Stimulated activated CD4-positive, alpha-beta T cell treated with anti-CD3 and anti-CD28 coated beads, Interleukin-12 subunit alpha, Interleukin-12 subunit beta, amount 100 ng/mL, for 4 hours (primary cell): ENCODE results near the gene PURA.

Experiments
- DNase-seq: peaks from one replicate; pipeline ENCODE4 v3.0.0-alpha.2; 2020

PURA gene

GRCh38 chr5:140109759-140110645 is 3.9 kb upstream of the PURA start:
- no peak for DNase-seq

GRCh38 chr5:140110646-140110957 is 3.3 kb upstream of the PURA start:
- no peak for DNase-seq

GRCh38 chr5:140111011-140111858 is 2.7 kb upstream of the PURA start:
- DNase-seq: no peak

- DNase-seq: no peak
Observed at GRCh38 chr5:140111859-140112551, 1.9 kb upstream of the PURA start.

- DNase-seq: no peak
Observed at GRCh38 chr5:140112685-140113179, 1.2 kb upstream of the PURA start.

- DNase-seq: no peak
Observed at GRCh38 chr5:140113180-140113698, 670 bp upstream of the PURA start.

GRCh38 chr5:140114341-140115185 is 654 bp downstream of the PURA start:
- DNase-seq: peak; percentile 33

- DNase-seq: no peak
Observed at GRCh38 chr5:140115186-140115500, 1.2 kb downstream of the PURA start.

GRCh38 chr5:140116716-140117115 is 2.8 kb downstream of the PURA start:
- DNase-seq: no peak

GRCh38 chr5:140117523-140117922 is 3.6 kb downstream of the PURA start:
- no peak for DNase-seq

- no peak for DNase-seq
Observed at GRCh38 chr5:140118302-140118936, 4.5 kb downstream of the PURA start.

- DNase-seq: no peak
Observed at GRCh38 chr5:140125637-140126036, 11.7 kb downstream of the PURA start, which contains the start of gene IGIP. IGIP (plus strand) TSS chr5:140125937; CDS start chr5:140128477, 2,540 bp downstream.

GRCh38 chr5:140126315-140127012 is 12.6 kb downstream of the PURA start:
- no peak for DNase-seq

GRCh38 chr5:140128376-140128775 is 14.5 kb downstream of the PURA start:
- DNase-seq: no peak

- DNase-seq: no peak
Observed at GRCh38 chr5:140130949-140131733, 17.2 kb downstream of the PURA start.

- no peak for DNase-seq
Observed at GRCh38 chr5:140131967-140132409, 18.1 kb downstream of the PURA start.

GRCh38 chr5:140133514-140134167 is 19.7 kb downstream of the PURA start:
- DNase-seq: no peak

- DNase-seq: no peak
Observed at GRCh38 chr5:140134277-140134935, 20.5 kb downstream of the PURA start.

- DNase-seq: no peak
Observed at GRCh38 chr5:140135127-140135526, 21.2 kb downstream of the PURA start.
